ENCODE measurements around the gene DCK.

DNA sequence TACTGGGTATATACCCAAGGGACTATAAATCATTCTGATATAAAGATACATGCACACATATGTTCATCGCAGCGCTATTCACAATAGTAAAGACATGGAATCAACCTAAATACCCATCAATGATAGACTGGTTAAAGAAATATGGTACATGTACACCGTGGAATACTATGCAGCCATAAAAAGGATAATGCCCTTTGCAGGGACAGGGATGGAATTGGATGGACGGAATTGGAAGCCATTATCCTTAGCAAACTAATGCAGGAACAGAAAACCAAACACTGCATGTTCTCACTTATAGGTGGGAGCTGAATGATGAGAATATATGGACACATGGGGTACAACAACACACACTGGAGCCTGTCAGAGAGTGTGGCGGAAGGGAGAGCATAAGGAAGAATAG lies 55.9 kb downstream of the DCK start:
- TF ChIP-seq, protein P1, sequence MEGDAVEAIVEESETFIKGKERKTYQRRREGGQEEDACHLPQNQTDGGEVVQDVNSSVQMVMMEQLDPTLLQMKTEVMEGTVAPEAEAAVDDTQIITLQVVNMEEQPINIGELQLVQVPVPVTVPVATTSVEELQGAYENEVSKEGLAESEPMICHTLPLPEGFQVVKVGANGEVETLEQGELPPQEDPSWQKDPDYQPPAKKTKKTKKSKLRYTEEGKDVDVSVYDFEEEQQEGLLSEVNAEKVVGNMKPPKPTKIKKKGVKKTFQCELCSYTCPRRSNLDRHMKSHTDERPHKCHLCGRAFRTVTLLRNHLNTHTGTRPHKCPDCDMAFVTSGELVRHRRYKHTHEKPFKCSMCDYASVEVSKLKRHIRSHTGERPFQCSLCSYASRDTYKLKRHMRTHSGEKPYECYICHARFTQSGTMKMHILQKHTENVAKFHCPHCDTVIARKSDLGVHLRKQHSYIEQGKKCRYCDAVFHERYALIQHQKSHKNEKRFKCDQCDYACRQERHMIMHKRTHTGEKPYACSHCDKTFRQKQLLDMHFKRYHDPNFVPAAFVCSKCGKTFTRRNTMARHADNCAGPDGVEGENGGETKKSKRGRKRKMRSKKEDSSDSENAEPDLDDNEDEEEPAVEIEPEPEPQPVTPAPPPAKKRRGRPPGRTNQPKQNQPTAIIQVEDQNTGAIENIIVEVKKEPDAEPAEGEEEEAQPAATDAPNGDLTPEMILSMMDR (IDR thresholded peaks at IDR 0.05; ENCODE audit: insufficient read depth, low read depth, low read length), result no peak
- no peak for TF ChIP-seq EZH2 (IDR thresholded peaks at IDR 0.05; ENCODE audit: insufficient read depth, low read length)
